NB4 (cell line): ENCODE data around the gene FBN3.

Source experiments
- CTCF ChIP-seq: IDR thresholded peaks from one replicate; pipeline ENCODE4 v1.5.1; 2012; ENCODE audit warnings: low read depth, low read length
- POLR2A ChIP-seq: IDR thresholded peaks from 2 replicates; pipeline ENCODE4 v1.6.1; 2011; ENCODE audit warnings: mild to moderate bottlenecking; ENCODE audit not compliant: insufficient read length; ENCODE audit errors: extremely low read depth

DNA sequence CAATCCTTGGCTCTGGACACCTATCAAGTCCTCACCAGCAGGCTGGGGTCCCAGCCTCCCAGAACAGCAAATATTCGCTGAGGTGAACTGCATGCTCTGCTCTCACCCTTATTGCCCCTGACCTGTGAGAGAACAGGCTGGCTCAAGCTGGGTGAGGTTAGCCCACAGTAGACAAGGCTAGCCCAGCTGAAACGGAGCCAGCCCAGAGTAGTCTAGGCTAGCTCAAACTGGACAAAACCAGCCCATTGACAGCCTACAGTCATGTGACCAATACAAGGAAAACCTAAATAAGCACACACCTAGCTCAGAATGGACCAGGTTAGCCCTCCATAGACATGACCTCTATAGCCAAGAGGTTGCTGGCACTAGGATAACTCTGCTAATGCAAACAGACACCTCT lies 58.4 kb downstream of the FBN3 start:
- TF ChIP-seq POLR2A = no peak
- TF ChIP-seq CTCF = no peak
